ENCODE data around the gene ZNF438. TPM values are rescaled to one million over a fixed set of nuclear protein-coding genes. Genes with fewer than 3 reads are reported as not detected.

The ZNF438 gene
- total RNA-seq, 1 experiment from 2014 or later: 8.4 TPM

DNA sequence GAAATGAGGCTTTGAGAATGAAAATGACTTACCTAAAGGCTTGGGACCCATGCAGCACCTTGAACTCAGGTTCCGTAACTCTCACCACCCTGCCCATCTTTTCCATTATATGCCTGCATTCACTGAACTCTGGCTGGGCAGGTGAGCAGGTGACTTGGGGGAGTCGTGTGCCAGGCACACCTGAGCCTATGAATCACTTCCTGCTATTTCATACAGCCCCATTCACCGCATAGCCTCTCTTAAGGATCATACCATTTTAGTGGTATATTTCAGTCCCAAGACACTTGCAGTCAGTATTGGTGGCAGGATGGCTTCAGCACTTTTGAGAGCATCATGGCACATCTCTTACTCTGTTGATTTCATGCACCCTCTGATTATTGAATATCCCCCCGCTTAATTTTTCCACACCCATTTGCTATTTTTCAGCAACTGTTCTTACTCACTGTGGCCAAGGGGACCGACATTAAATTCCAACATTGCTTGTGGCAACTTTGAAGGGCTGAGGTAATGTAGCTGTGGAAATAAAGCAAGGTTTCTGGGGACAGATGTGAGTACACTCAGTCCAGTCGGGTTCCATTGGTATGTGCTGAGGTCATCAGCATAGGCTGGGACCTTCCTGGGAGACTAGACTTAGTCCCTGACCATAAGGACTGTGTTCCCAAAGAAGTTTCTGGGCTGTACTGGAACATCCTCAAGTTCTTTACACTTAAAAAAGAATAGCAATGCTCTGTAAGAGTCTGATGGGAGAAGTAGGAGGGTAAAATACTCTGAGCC lies 39.8 kb upstream of the ZNF438 start:
- peak; percentile 33 for DNase-seq (ENCODE audit: unreplicated experiment)
- intact Hi-C loops (cut with micrococcal nuclease): no loop called here
- Mint-ChIP-seq H3K27ac (ENCODE audit: low read depth, unreplicated experiment) (no peak overlapping the region), H3K4me1 (ENCODE audit: insufficient read depth, unreplicated experiment) (peaks cover 42% of the 10 kb centered on the region), H3K27me3 (ENCODE audit: insufficient read depth, unreplicated experiment) (no peaks in the 10 kb centered on the region), H3K36me3 (ENCODE audit: insufficient read depth, unreplicated experiment) (peaks cover 6% of the 10 kb centered on the region), H3K9me3 (ENCODE audit: unreplicated experiment) (no peaks in the 10 kb centered on the region), H3K4me3 (ENCODE audit: unreplicated experiment) (no peak overlapping the region)
- BruUV-seq (replicated peaks): no TSS peak
- ChIA-PET CTCF (interaction anchor here (1.6 kb wide), 1 partner anchor 40 kb away, joined by 4 read pairs; the partner anchor contains the start of gene ZNF438), POLR2A (no interaction called here)
- TF ChIP-seq, protein P1, sequence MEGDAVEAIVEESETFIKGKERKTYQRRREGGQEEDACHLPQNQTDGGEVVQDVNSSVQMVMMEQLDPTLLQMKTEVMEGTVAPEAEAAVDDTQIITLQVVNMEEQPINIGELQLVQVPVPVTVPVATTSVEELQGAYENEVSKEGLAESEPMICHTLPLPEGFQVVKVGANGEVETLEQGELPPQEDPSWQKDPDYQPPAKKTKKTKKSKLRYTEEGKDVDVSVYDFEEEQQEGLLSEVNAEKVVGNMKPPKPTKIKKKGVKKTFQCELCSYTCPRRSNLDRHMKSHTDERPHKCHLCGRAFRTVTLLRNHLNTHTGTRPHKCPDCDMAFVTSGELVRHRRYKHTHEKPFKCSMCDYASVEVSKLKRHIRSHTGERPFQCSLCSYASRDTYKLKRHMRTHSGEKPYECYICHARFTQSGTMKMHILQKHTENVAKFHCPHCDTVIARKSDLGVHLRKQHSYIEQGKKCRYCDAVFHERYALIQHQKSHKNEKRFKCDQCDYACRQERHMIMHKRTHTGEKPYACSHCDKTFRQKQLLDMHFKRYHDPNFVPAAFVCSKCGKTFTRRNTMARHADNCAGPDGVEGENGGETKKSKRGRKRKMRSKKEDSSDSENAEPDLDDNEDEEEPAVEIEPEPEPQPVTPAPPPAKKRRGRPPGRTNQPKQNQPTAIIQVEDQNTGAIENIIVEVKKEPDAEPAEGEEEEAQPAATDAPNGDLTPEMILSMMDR (IDR thresholded peaks at IDR 0.05; ENCODE audit: unreplicated experiment): no peak

GRCh38 chr10:31070691-31071090 lies 39.0 kb upstream of the ZNF438 start:
- Mint-ChIP-seq H3K9me3 (ENCODE audit: unreplicated experiment) (no peaks in the 10 kb centered on the region), H3K36me3 (ENCODE audit: insufficient read depth, unreplicated experiment) (peaks cover 6% of the 10 kb centered on the region), H3K4me3 (ENCODE audit: unreplicated experiment) (no peak overlapping the region), H3K27me3 (ENCODE audit: insufficient read depth, unreplicated experiment) (no peaks in the 10 kb centered on the region), H3K4me1 (ENCODE audit: insufficient read depth, unreplicated experiment) (peaks cover 35% of the 10 kb centered on the region), H3K27ac (ENCODE audit: low read depth, unreplicated experiment) (no peak overlapping the region)
- TF ChIP-seq, protein P1 (IDR thresholded peaks at IDR 0.05; ENCODE audit: unreplicated experiment): no peak
- DNase-seq (ENCODE audit: unreplicated experiment): no peak
- no TSS peak for BruUV-seq (replicated peaks)
- ChIA-PET POLR2A (no interaction called here), CTCF (interaction anchor here (1.6 kb wide), 1 partner anchor 39 kb away, joined by 4 read pairs; the partner anchor contains the start of gene ZNF438)
- intact Hi-C loops (cut with micrococcal nuclease): no loop called here

GRCh38 chr10:31070025-31070424 lies 38.4 kb upstream of the ZNF438 start:
- H3K4me1 Mint-ChIP-seq (ENCODE audit: insufficient read depth, unreplicated experiment): peaks cover 28% of the 10 kb centered on the region
- TF ChIP-seq, protein P1 (IDR thresholded peaks at IDR 0.05; ENCODE audit: unreplicated experiment): no peak
- intact Hi-C loops (cut with micrococcal nuclease): no loop called here

GRCh38 chr10:31069411-31069810 lies 37.7 kb upstream of the ZNF438 start:
- BruUV-seq (replicated peaks): no TSS peak
- Mint-ChIP-seq H3K27ac (ENCODE audit: low read depth, unreplicated experiment) (peak overlapping the region; percentile 3), H3K9me3 (ENCODE audit: unreplicated experiment) (no peaks in the 10 kb centered on the region), H3K4me3 (ENCODE audit: unreplicated experiment) (no peak overlapping the region), H3K27me3 (ENCODE audit: insufficient read depth, unreplicated experiment) (no peaks in the 10 kb centered on the region), H3K4me1 (ENCODE audit: insufficient read depth, unreplicated experiment) (peaks cover 22% of the 10 kb centered on the region), H3K36me3 (ENCODE audit: insufficient read depth, unreplicated experiment) (peaks cover 6% of the 10 kb centered on the region)
- CTCF ChIA-PET: interaction anchor here (1.0 to 1.6 kb wide), 2 partner anchors 28 to 38 kb away, joined by 3 to 4 read pairs; partner anchors contain the start of gene ZNF438
- intact Hi-C loops (cut with micrococcal nuclease): no loop called here
- DNase-seq (ENCODE audit: unreplicated experiment): no peak
- TF ChIP-seq, protein P1 (IDR thresholded peaks at IDR 0.05; ENCODE audit: unreplicated experiment): no peak
- POLR2A ChIA-PET: no interaction called here

More at GRCh38 chr10:31070025-31070424, 38.4 kb upstream of the ZNF438 start:
- Mint-ChIP-seq H3K36me3 (ENCODE audit: insufficient read depth, unreplicated experiment) (peaks cover 6% of the 10 kb centered on the region), H3K4me3 (ENCODE audit: unreplicated experiment) (no peak overlapping the region), H3K9me3 (ENCODE audit: unreplicated experiment) (no peaks in the 10 kb centered on the region), H3K27me3 (ENCODE audit: insufficient read depth, unreplicated experiment) (no peaks in the 10 kb centered on the region), H3K27ac (ENCODE audit: low read depth, unreplicated experiment) (peak overlapping the region; percentile 3)
- no peak for DNase-seq (ENCODE audit: unreplicated experiment)
- BruUV-seq (replicated peaks): no TSS peak
- ChIA-PET POLR2A (no interaction called here), CTCF (interaction anchor here (1.0 to 1.6 kb wide), 2 partner anchors 27 to 38 kb away, joined by 3 to 4 read pairs; partner anchors contain the start of gene ZNF438)
